Measurements from ENCODE around the gene RHBDF2. TPM values are rescaled to one million over a fixed set of nuclear protein-coding genes. Genes with fewer than 3 reads are reported as not detected.
A peak's percentile ranks its signal among the peaks of the same experiment; 100 is the strongest.
"Not testable (repeated sequence)": the region's sequence is repeated elsewhere in the genome, so short reads cannot be mapped to it uniquely, and the experiment has no call there.

Gene RHBDF2
- total and polyA plus RNA-seq, 2 donors: 5.9 to 20.6 TPM

GRCh38 chr17:76527430-76528111 lies 26.3 kb upstream of the RHBDF2 start:
- 12% methylated on average over 26 of the region's 26 CpGs for WGBS
- Histone ChIP-seq H3K4me3 (ENCODE audit: low read length in 2 of 2) (peak overlapping the region; percentile 11 to 53), H3K36me3 (ENCODE audit: control insufficient read depth in 2 of 2, insufficient read depth in 2 of 2, low read length in 1 of 2) (no peaks in the 10 kb centered on the region), H3K9me3 (ENCODE audit: control insufficient read depth in 2 of 2, insufficient read depth in 1 of 2, low read length in 1 of 2) (no peaks in the 10 kb centered on the region), H3K27me3 (ENCODE audit: control insufficient read depth in 2 of 2, insufficient read depth in 1 of 2, low read length in 1 of 2) (no peaks in the 10 kb centered on the region), H3K4me1 (ENCODE audit: control insufficient read depth in 2 of 2, insufficient read depth in 2 of 2, low read length in 2 of 2) (peaks cover 27 to 52% of the 10 kb centered on the region in 2 donors), H3K27ac (ENCODE audit: low read depth in 1 of 2, low read length in 1 of 2) (peak overlapping the region; percentile 87 to 93)
- DNase-seq (ENCODE audit: low read depth in 6 of 9, low spot score in 9 of 9): peak in 5 of 9 donors; percentile 66 to 87 (median 73)

- not testable (repeated sequence) for DNase-seq (ENCODE audit: low read depth in 6 of 9, low spot score in 9 of 9); H3K27me3 ChIP-seq (ENCODE audit: control insufficient read depth in 2 of 2, insufficient read depth in 1 of 2, low read length in 1 of 2); H3K9me3 ChIP-seq (ENCODE audit: control insufficient read depth in 2 of 2, insufficient read depth in 1 of 2, low read length in 1 of 2); H3K36me3 ChIP-seq (ENCODE audit: control insufficient read depth in 2 of 2, insufficient read depth in 2 of 2, low read length in 1 of 2)
- Histone ChIP-seq H3K4me1 (ENCODE audit: control insufficient read depth in 2 of 2, insufficient read depth in 2 of 2, low read length in 2 of 2) (peaks cover 27 to 52% of the 10 kb centered on the region in 2 donors), H3K27ac (ENCODE audit: low read depth in 1 of 2, low read length in 1 of 2) (peak overlapping the region in 1 of 2 donors; percentile 72), H3K4me3 (ENCODE audit: low read length in 2 of 2) (peak overlapping the region in 1 of 2 donors; percentile 53)
- WGBS: 68% methylated on average over 9 of the region's 9 CpGs
Measured at GRCh38 chr17:76527016-76527415, 25.8 kb upstream of the RHBDF2 start.

- not testable (repeated sequence) for DNase-seq (ENCODE audit: low read depth in 6 of 9, low spot score in 9 of 9); H3K4me3 ChIP-seq (ENCODE audit: low read length in 2 of 2); H3K36me3 ChIP-seq (ENCODE audit: control insufficient read depth in 2 of 2, insufficient read depth in 2 of 2, low read length in 1 of 2); H3K27me3 ChIP-seq (ENCODE audit: control insufficient read depth in 2 of 2, insufficient read depth in 1 of 2, low read length in 1 of 2); H3K9me3 ChIP-seq (ENCODE audit: control insufficient read depth in 2 of 2, insufficient read depth in 1 of 2, low read length in 1 of 2); H3K27ac ChIP-seq (ENCODE audit: low read depth in 1 of 2, low read length in 1 of 2)
- 96% methylated on average over 8 of the region's 8 CpGs for WGBS
- H3K4me1 ChIP-seq (ENCODE audit: control insufficient read depth in 2 of 2, insufficient read depth in 2 of 2, low read length in 2 of 2): peaks cover 27 to 46% of the 10 kb centered on the region in 2 donors
Measured at GRCh38 chr17:76525513-76525833, 24.2 kb upstream of the RHBDF2 start.

- H3K27ac ChIP-seq (ENCODE audit: low read depth in 1 of 2, low read length in 1 of 2): no peak overlapping the region
- H3K9me3 ChIP-seq (ENCODE audit: control insufficient read depth in 2 of 2, insufficient read depth in 1 of 2, low read length in 1 of 2): no peaks in the 10 kb centered on the region
- 88% methylated on average over 25 of the region's 25 CpGs for WGBS
- H3K4me1 ChIP-seq (ENCODE audit: control insufficient read depth in 2 of 2, insufficient read depth in 2 of 2, low read length in 2 of 2): peaks cover 27 to 40% of the 10 kb centered on the region in 2 donors
- H3K4me3 ChIP-seq (ENCODE audit: low read length in 2 of 2): no peak overlapping the region
- peaks cover 0 to 2% of the 10 kb centered on the region in 2 donors for H3K27me3 ChIP-seq (ENCODE audit: control insufficient read depth in 2 of 2, insufficient read depth in 1 of 2, low read length in 1 of 2)
- H3K36me3 ChIP-seq (ENCODE audit: control insufficient read depth in 2 of 2, insufficient read depth in 2 of 2, low read length in 1 of 2): no peaks in the 10 kb centered on the region
- no peak for DNase-seq (ENCODE audit: low read depth in 6 of 9, low spot score in 9 of 9)
Measured at GRCh38 chr17:76524598-76525512, 23.6 kb upstream of the RHBDF2 start.

- Histone ChIP-seq H3K4me3 (ENCODE audit: low read length in 2 of 2) (no peak overlapping the region), H3K4me1 (ENCODE audit: control insufficient read depth in 2 of 2, insufficient read depth in 2 of 2, low read length in 2 of 2) (peaks cover 12 to 25% of the 10 kb centered on the region in 2 donors)
- DNase-seq (ENCODE audit: low read depth in 6 of 9, low spot score in 9 of 9): peak; percentile 42 to 90 (median 76)
Measured at GRCh38 chr17:76523084-76524037, 22.1 kb upstream of the RHBDF2 start.

GRCh38 chr17:76521683-76522082 lies 20.5 kb upstream of the RHBDF2 start:
- DNase-seq (ENCODE audit: low read depth in 6 of 9, low spot score in 9 of 9); H3K27me3 ChIP-seq (ENCODE audit: control insufficient read depth in 2 of 2, insufficient read depth in 1 of 2, low read length in 1 of 2); H3K4me3 ChIP-seq (ENCODE audit: low read length in 2 of 2); H3K9me3 ChIP-seq (ENCODE audit: control insufficient read depth in 2 of 2, insufficient read depth in 1 of 2, low read length in 1 of 2); H3K36me3 ChIP-seq (ENCODE audit: control insufficient read depth in 2 of 2, insufficient read depth in 2 of 2, low read length in 1 of 2); H3K27ac ChIP-seq (ENCODE audit: low read depth in 1 of 2, low read length in 1 of 2): not testable (repeated sequence)
- H3K4me1 ChIP-seq (ENCODE audit: control insufficient read depth in 2 of 2, insufficient read depth in 2 of 2, low read length in 2 of 2): peaks cover 4 to 11% of the 10 kb centered on the region in 2 donors
- WGBS: 97% methylated on average over 10 of the region's 10 CpGs

More at GRCh38 chr17:76523084-76524037, 22.1 kb upstream of the RHBDF2 start:
- peak overlapping the region; percentile 19 to 78 for H3K27ac ChIP-seq (ENCODE audit: low read depth in 1 of 2, low read length in 1 of 2)
- 21% methylated on average over 35 of the region's 35 CpGs for WGBS
- H3K9me3 ChIP-seq (ENCODE audit: control insufficient read depth in 2 of 2, insufficient read depth in 1 of 2, low read length in 1 of 2): no peaks in the 10 kb centered on the region
- H3K36me3 ChIP-seq (ENCODE audit: control insufficient read depth in 2 of 2, insufficient read depth in 2 of 2, low read length in 1 of 2): no peaks in the 10 kb centered on the region
- H3K27me3 ChIP-seq (ENCODE audit: control insufficient read depth in 2 of 2, insufficient read depth in 1 of 2, low read length in 1 of 2): peaks cover 0 to 2% of the 10 kb centered on the region in 2 donors

DNA sequence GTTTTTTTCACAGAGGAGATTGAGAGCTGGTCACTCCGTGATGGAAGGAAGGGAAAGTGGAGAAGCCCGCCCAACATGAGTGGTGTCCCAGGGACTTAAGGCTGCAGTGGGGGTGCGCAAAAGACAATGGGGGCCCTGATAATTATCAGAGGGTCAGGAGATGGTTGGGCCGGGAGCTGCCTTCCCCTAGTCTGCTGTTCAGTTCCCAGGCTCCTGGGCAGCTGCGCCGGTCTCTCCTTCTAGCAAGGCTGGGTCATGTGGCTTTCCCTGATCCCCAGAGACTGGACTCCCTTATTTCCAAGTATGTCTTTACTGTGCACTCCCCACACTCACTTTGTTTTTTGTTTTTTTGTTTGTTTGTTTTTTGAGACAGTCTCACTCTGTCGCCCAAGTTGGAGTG lies 20.0 kb upstream of the RHBDF2 start:
- over 99% methylated on average over 7 of the region's 7 CpGs for WGBS
- H3K4me3 ChIP-seq (ENCODE audit: low read length in 2 of 2): no peak overlapping the region
- H3K4me1 ChIP-seq (ENCODE audit: control insufficient read depth in 2 of 2, insufficient read depth in 2 of 2, low read length in 2 of 2): peaks cover 4 to 11% of the 10 kb centered on the region in 2 donors
- H3K27me3 ChIP-seq (ENCODE audit: control insufficient read depth in 2 of 2, insufficient read depth in 1 of 2, low read length in 1 of 2): peaks cover 0 to 2% of the 10 kb centered on the region in 2 donors
- H3K27ac ChIP-seq (ENCODE audit: low read depth in 1 of 2, low read length in 1 of 2): no peak overlapping the region
- no peak for DNase-seq (ENCODE audit: low read depth in 6 of 9, low spot score in 9 of 9)
- H3K36me3 ChIP-seq (ENCODE audit: control insufficient read depth in 2 of 2, insufficient read depth in 2 of 2, low read length in 1 of 2): no peaks in the 10 kb centered on the region
- no peaks in the 10 kb centered on the region for H3K9me3 ChIP-seq (ENCODE audit: control insufficient read depth in 2 of 2, insufficient read depth in 1 of 2, low read length in 1 of 2)

DNA sequence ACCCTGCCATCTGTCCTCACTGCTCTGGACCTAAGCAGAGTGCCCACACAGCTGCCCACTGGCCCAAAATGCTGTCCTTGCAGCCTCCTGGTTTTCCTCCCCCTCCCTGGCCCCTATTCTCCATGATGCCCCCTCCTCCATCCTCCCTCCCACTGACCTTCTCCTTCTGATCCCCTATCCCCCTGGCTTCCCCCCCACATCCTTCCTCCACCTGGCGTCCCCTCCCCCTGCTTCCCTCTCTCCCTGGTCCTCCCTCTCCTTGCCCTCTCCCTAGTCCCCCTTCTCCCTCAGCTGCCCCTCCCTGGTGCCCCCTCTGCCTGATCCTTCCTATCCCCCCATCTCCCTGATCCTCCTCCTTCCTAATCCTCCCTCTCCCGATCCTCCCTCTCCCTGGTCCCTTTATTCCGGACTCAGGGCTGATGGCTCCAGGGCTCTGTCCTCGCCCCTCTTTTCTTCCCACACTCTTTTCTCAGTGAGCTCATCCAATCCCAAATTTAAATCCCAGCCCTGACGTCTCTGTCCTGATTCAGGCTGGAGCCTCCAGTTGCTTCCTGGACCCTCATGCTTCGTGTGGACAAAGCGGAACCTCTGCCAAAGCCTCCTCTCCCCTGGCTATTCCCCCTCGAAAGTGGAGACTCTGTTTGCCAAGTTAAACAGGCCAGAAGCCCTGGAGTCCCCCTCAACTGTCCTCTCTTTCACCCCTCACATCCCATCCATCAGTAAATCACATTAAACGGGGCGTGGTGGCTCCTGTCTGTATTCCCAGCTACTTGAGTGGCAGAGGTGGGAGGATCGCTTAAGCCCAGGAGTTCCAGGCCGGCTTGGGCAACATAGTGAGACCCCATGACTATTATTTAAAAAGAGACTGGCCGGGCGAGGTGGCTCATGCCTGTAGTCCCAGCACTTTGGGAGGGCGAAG lies 18.1 kb upstream of the RHBDF2 start:
- Histone ChIP-seq H3K27me3 (ENCODE audit: control insufficient read depth in 2 of 2, insufficient read depth in 1 of 2, low read length in 1 of 2) (peaks cover 0 to 2% of the 10 kb centered on the region in 2 donors), H3K27ac (ENCODE audit: low read depth in 1 of 2, low read length in 1 of 2) (no peak overlapping the region), H3K9me3 (ENCODE audit: control insufficient read depth in 2 of 2, insufficient read depth in 1 of 2, low read length in 1 of 2) (no peaks in the 10 kb centered on the region), H3K4me1 (ENCODE audit: control insufficient read depth in 2 of 2, insufficient read depth in 2 of 2, low read length in 2 of 2) (peaks cover 8 to 23% of the 10 kb centered on the region in 2 donors), H3K4me3 (ENCODE audit: low read length in 2 of 2) (no peak overlapping the region), H3K36me3 (ENCODE audit: control insufficient read depth in 2 of 2, insufficient read depth in 2 of 2, low read length in 1 of 2) (no peaks in the 10 kb centered on the region)
- 91% methylated on average over 15 of the region's 15 CpGs for WGBS
- no peak for DNase-seq (ENCODE audit: low read depth in 6 of 9, low spot score in 9 of 9)

All from thymus (tissue), 11 donors.